GM23338 (cell line): Measurements from ENCODE around the gene UNC13C.

Experiments used
- CREB1 ChIP-seq: fragments of 250-450 bp; sonication (Bioruptor Pico); IDR thresholded peaks from 2 replicates; pipeline ENCODE4 v1.5.0; 2020; ENCODE audit warnings: low read depth, mild to moderate bottlenecking, moderate library complexity
- CTCF ChIP-seq, 2 experiments: fragments of 200-600 bp in 1 of 2; sonication (generic) in 1 of 2; conservative IDR thresholded peaks; 2 replicates each; pipeline versions ENCODE4 v1.5.1 to v1.6.1; 2016 to 2017; ENCODE audit warnings: antibody characterized with exemption in 2 of 2, low read depth in 2 of 2, mild to moderate bottlenecking in 2 of 2, moderate library complexity in 1 of 2
- ETS1 ChIP-seq: IDR thresholded peaks from 2 replicates; pipeline ENCODE4 v1.6.1; 2016; ENCODE audit warnings: antibody characterized with exemption
- EZH2 ChIP-seq: fragments of 200-600 bp; sonication (generic); IDR thresholded peaks from one replicate; pipeline ENCODE4 v1.8.0; 2017; ENCODE audit warnings: antibody characterized with exemption, mild to moderate bottlenecking, low read depth; ENCODE audit not compliant: unreplicated experiment
- EZH2phosphoT487 ChIP-seq: fragments of 200-600 bp; sonication (generic); IDR thresholded peaks from one replicate; pipeline ENCODE4 v1.8.1; 2018; ENCODE audit warnings: antibody characterized with exemption; ENCODE audit not compliant: unreplicated experiment
- NANOG ChIP-seq: IDR thresholded peaks from 2 replicates; pipeline ENCODE4 v1.6.1; 2016; ENCODE audit warnings: antibody characterized with exemption, borderline replicate concordance
- POLR2AphosphoS5 ChIP-seq: IDR thresholded peaks from 2 replicates; pipeline ENCODE4 v1.6.1; 2016; ENCODE audit warnings: antibody characterized with exemption, low read depth

GRCh38 chr15:54605556-54605955 lies 627.3 kb downstream of the UNC13C start:
- TF ChIP-seq CTCF (conservative IDR thresholded peaks at IDR 0.05; ENCODE audit: low read depth in 2 of 2): no peak
- no peak for TF ChIP-seq NANOG
- no peak for TF ChIP-seq ETS1
- no peak for TF ChIP-seq CREB1
- TF ChIP-seq POLR2AphosphoS5: no peak
- no peak for TF ChIP-seq EZH2phosphoT487
- no peak for TF ChIP-seq EZH2
